Testis (tissue), 2 donors: ENCODE results near the gene PSMC1.

Source experiments
- POLR2A ChIP-seq: fragments of 450-650 bp; IDR thresholded peaks from one replicate; pipeline ENCODE4 v1.6.1; 2017; ENCODE audit warnings: antibody characterized with exemption, mild to moderate bottlenecking, moderate library complexity
- TF ChIP-seq, protein P1 (sequence below), 3 experiments: fragments of 450-650 bp in 2 of 3; fragments of 200-600 bp in 1 of 3; sonication (generic) in 1 of 3; IDR thresholded peaks; one replicate each; pipeline ENCODE4 v1.5.1; 2016 to 2019; ENCODE audit warnings: antibody characterized with exemption in 3 of 3, mild to moderate bottlenecking in 2 of 3, moderate library complexity in 1 of 3

DNA sequence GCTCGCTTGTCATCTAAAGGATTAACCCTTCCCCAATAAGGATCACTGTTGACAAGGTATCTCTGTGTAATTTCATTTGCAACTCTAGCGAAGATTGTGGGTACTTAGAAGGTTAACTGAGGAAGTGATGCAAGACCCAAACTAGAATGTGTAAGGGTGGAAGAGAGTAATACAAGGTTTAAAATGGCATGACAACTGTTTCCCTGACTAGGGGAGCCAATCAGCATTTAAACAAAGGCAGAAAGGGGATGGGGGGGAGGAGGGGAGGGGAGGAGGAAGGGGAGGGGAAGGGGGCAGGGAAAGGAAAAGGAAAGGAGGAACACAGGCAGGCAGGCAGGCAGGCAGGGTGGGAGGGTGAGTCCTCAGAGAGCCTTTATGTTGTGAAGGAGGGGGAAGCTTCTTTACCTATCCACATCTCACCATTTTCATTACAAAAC is 44.3 kb downstream of the PSMC1 start:
- TF ChIP-seq POLR2A: no peak
- TF ChIP-seq, protein P1, sequence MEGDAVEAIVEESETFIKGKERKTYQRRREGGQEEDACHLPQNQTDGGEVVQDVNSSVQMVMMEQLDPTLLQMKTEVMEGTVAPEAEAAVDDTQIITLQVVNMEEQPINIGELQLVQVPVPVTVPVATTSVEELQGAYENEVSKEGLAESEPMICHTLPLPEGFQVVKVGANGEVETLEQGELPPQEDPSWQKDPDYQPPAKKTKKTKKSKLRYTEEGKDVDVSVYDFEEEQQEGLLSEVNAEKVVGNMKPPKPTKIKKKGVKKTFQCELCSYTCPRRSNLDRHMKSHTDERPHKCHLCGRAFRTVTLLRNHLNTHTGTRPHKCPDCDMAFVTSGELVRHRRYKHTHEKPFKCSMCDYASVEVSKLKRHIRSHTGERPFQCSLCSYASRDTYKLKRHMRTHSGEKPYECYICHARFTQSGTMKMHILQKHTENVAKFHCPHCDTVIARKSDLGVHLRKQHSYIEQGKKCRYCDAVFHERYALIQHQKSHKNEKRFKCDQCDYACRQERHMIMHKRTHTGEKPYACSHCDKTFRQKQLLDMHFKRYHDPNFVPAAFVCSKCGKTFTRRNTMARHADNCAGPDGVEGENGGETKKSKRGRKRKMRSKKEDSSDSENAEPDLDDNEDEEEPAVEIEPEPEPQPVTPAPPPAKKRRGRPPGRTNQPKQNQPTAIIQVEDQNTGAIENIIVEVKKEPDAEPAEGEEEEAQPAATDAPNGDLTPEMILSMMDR (IDR thresholded peaks at IDR 0.05): no peak
